Measurements from ENCODE around the gene NRXN2. TPM values are rescaled to one million over a fixed set of nuclear protein-coding genes. Genes with fewer than 3 reads are reported as not detected.
A peak's percentile ranks its signal among the peaks of the same experiment; 100 is the strongest.

The NRXN2 gene
- total and polyA plus RNA-seq, 2 of the 13 experiments (the other 11 are each of a cell fraction or from before 2014, with no cell fraction given): not detected

DNA sequence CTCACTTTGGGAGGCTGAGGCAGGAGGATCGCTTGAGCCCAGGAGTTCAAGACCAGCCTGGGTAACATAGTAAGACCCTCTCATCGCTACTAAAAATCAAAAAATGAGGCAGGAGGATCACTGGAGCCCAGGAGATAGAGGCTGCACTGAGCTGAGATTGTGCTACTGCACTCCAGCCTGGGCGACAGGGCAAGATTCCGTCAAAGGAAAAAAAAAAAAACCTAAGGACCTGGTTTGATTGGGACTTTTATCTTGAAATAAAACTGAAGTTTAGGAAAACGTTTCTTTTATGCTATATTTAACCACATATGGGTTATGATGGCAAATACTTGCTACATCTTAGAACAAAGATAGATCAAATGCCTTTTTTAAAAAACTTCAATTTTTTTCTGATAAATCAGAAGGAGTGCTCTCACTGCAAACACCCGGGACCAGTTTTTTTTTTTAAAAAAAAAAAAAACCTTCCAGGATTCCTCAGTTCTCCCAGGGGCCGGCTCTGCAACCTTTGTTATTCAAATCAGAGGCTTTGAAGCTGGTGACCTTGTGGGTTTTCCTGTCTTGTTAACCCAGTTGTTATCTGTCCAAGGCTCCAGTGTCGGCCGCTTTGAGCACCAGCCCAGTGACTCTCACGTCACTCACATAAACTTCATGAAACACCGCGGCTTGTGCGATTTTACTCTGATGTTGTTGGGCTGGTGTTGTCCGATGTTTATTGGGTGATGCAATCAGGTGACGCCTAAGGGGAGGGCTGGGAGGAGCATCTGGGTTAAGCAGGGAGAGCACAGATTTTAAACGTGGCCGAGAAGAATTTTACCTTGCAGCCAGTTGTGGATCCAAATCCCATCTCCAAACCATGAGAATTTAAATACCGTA is 156.7 kb downstream of the NRXN2 start (continued):
- TF ChIP-seq ZNF83 (CRISPR knock-in tag; IDR thresholded peaks at IDR 0.05; ENCODE audit: borderline replicate concordance) (no peak), MZF1 (CRISPR knock-in tag; IDR thresholded peaks at IDR 0.05; ENCODE audit: borderline replicate concordance) (no peak), ERF (CRISPR knock-in tag; IDR thresholded peaks at IDR 0.05) (peak; percentile 32; the same call in 1 of the 2 replicates), HMG20B (CRISPR knock-in tag; conservative IDR thresholded peaks at IDR 0.05) (0 out of 2 replicates have a peak, but pooled peaks have one; percentile 50), SATB2 (CRISPR knock-in tag; IDR thresholded peaks at IDR 0.05) (no peak), FOXA1 (IDR thresholded peaks at IDR 0.05) (no peak), FOXA1 (CRISPR knock-in tag; IDR thresholded peaks at IDR 0.05) (peak; percentile 81), JUNB (CRISPR knock-in tag; IDR thresholded peaks at IDR 0.05; ENCODE audit: borderline replicate concordance) (0 out of 2 replicates have a peak, but pooled peaks have one; percentile 44), KAT7 (CRISPR knock-in tag; IDR thresholded peaks at IDR 0.05; ENCODE audit: borderline replicate concordance) (no peak), POLR2A (IDR thresholded peaks at IDR 0.05; ENCODE audit: insufficient read depth in 1 of 2, low read depth in 2 of 2, low read length in 2 of 2) (peak in 1 of 2 experiments; percentile 36; a peak in 1 of 4 replicates)
- TF ChIP-seq, protein P1, sequence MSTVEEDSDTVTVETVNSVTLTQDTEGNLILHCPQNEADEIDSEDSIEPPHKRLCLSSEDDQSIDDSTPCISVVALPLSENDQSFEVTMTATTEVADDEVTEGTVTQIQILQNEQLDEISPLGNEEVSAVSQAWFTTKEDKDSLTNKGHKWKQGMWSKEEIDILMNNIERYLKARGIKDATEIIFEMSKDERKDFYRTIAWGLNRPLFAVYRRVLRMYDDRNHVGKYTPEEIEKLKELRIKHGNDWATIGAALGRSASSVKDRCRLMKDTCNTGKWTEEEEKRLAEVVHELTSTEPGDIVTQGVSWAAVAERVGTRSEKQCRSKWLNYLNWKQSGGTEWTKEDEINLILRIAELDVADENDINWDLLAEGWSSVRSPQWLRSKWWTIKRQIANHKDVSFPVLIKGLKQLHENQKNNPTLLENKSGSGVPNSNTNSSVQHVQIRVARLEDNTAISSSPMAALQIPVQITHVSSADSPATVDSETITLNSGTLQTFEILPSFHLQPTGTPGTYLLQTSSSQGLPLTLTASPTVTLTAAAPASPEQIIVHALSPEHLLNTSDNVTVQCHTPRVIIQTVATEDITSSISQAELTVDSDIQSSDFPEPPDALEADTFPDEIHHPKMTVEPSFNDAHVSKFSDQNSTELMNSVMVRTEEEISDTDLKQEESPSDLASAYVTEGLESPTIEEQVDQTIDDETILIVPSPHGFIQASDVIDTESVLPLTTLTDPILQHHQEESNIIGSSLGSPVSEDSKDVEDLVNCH (CRISPR knock-in tag; IDR thresholded peaks at IDR 0.05): no peak
- TF ChIP-seq, protein P2, sequence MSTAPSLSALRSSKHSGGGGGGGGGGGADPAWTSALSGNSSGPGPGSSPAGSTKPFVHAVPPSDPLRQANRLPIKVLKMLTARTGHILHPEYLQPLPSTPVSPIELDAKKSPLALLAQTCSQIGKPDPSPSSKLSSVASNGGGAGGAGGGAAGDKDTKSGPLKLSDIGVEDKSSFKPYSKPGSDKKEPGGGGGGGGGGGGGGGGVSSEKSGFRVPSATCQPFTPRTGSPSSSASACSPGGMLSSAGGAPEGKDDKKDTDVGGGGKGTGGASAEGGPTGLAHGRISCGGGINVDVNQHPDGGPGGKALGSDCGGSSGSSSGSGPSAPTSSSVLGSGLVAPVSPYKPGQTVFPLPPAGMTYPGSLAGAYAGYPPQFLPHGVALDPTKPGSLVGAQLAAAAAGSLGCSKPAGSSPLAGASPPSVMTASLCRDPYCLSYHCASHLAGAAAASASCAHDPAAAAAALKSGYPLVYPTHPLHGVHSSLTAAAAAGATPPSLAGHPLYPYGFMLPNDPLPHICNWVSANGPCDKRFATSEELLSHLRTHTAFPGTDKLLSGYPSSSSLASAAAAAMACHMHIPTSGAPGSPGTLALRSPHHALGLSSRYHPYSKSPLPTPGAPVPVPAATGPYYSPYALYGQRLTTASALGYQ (CRISPR knock-in tag; IDR thresholded peaks at IDR 0.05): peak; percentile 57; the same call in 1 of the 2 replicates
- TF ChIP-seq, protein P3, sequence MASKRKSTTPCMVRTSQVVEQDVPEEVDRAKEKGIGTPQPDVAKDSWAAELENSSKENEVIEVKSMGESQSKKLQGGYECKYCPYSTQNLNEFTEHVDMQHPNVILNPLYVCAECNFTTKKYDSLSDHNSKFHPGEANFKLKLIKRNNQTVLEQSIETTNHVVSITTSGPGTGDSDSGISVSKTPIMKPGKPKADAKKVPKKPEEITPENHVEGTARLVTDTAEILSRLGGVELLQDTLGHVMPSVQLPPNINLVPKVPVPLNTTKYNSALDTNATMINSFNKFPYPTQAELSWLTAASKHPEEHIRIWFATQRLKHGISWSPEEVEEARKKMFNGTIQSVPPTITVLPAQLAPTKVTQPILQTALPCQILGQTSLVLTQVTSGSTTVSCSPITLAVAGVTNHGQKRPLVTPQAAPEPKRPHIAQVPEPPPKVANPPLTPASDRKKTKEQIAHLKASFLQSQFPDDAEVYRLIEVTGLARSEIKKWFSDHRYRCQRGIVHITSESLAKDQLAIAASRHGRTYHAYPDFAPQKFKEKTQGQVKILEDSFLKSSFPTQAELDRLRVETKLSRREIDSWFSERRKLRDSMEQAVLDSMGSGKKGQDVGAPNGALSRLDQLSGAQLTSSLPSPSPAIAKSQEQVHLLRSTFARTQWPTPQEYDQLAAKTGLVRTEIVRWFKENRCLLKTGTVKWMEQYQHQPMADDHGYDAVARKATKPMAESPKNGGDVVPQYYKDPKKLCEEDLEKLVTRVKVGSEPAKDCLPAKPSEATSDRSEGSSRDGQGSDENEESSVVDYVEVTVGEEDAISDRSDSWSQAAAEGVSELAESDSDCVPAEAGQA (IDR thresholded peaks at IDR 0.05; ENCODE audit: low read depth): peak; percentile 76; the same call in 1 of the 2 replicates
- TF ChIP-seq, protein P3 (CRISPR knock-in tag; IDR thresholded peaks at IDR 0.05; ENCODE audit: borderline replicate concordance): no peak
- TF ChIP-seq, protein P4, sequence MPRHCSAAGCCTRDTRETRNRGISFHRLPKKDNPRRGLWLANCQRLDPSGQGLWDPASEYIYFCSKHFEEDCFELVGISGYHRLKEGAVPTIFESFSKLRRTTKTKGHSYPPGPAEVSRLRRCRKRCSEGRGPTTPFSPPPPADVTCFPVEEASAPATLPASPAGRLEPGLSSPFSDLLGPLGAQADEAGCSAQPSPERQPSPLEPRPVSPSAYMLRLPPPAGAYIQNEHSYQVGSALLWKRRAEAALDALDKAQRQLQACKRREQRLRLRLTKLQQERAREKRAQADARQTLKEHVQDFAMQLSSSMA (CRISPR knock-in tag; IDR thresholded peaks at IDR 0.05): 0 out of 2 replicates have a peak, but pooled peaks have one; percentile 3
- TF ChIP-seq, protein P5, sequence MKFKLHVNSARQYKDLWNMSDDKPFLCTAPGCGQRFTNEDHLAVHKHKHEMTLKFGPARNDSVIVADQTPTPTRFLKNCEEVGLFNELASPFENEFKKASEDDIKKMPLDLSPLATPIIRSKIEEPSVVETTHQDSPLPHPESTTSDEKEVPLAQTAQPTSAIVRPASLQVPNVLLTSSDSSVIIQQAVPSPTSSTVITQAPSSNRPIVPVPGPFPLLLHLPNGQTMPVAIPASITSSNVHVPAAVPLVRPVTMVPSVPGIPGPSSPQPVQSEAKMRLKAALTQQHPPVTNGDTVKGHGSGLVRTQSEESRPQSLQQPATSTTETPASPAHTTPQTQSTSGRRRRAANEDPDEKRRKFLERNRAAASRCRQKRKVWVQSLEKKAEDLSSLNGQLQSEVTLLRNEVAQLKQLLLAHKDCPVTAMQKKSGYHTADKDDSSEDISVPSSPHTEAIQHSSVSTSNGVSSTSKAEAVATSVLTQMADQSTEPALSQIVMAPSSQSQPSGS (CRISPR knock-in tag; IDR thresholded peaks at IDR 0.05): peak; percentile 91
